GM19025 (cell line): Measurements from ENCODE around the gene RPS15A.
"Not testable (repeated sequence)": the region's sequence is repeated elsewhere in the genome, so short reads cannot be mapped to it uniquely, and the experiment has no call there.

ENCODE experiments used
- ATAC-seq: cut with Tn5 transposase; IDR thresholded peaks from one replicate; pipeline ENCODE4 v1.9.1; 2021; ENCODE audit warnings: mild to moderate bottlenecking, low read depth, moderate library complexity; ENCODE audit not compliant: unreplicated experiment

Gene RPS15A

GRCh38 chr16:18759598-18760520, 30.3 kb downstream of the RPS15A start:
- peak; percentile 44 for ATAC-seq

DNA sequence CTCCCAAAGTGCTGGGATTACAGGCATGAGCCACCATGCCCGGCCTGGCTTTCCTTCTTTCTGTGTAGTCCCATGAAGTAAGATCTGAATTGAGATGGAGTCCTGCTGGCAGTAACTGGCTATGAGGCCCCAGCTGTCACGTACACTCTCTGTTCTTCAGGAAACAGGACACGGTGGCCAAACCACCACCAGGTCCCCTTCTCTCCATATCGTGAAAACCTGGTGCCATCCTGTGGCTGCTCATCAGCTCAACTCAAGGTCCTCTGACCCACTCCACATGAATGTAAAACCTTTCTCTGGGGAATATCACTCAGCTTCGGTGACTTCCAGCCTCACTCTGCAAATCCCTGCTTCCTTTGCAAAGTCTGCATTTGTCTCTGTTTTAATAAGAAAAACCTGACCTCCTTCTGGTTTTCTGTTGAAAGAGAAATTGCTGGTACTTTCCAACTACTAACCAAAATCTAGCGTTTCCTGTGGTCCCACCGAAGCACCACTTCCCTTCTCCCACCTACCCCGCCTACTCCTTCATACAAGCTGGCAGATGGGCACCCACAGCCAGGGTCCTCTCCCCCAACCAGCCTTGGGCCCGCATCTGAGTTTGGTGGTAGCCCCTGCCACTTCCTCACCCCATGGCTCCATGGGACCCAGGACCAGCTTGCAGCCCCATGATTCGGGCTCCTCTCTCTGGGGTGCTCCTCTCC, 32.0 kb downstream of the RPS15A start:
- peak; percentile 49 for ATAC-seq

GRCh38 chr16:18756639-18757038, 33.5 kb downstream of the RPS15A start:
- ATAC-seq = not testable (repeated sequence)

DNA sequence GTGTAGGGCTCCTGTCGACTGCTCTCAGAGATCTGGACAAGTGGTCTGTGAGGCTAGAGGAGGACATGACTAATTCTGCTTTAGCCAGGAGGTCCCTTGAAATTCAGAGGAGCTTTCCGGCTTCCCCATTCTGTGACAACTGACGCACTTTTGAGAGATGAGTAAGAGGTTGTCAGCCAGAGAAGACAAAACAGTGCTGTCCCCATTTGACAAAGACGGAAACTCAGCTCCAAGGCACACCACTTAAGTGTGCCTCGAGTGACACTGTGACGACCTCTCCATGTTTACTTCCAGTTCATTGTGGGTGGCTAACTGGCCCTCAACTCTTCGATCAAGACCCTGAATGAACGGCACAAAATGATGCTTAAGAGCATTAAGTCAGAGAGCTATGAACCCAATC, 47.3 kb downstream of the RPS15A start:
- ATAC-seq = not testable (repeated sequence)

GRCh38 chr16:18740027-18740426, 50.1 kb downstream of the RPS15A start:
- ATAC-seq = not testable (repeated sequence)

- not testable (repeated sequence) for ATAC-seq
Measured at GRCh38 chr16:18738768-18739167, 51.4 kb downstream of the RPS15A start.

GRCh38 chr16:18734279-18734678, 55.9 kb downstream of the RPS15A start:
- not testable (repeated sequence) for ATAC-seq
